Esophagus squamous epithelium (tissue), 4 donors: ENCODE measurements around the gene PKHD1.

ENCODE experiments used
- POLR2A ChIP-seq, 4 donors: fragments of 450-650 bp; IDR thresholded peaks; one replicate each; pipeline ENCODE4 v1.6.1; 2017; ENCODE audit warnings: antibody characterized with exemption in 4 of 4, mild to moderate bottlenecking in 4 of 4, moderate library complexity in 3 of 4
- TF ChIP-seq, protein P1 (sequence below), 6 experiments: fragments of 450-650 bp in 4 of 6; fragments of 200-600 bp in 2 of 6; sonication (generic) in 2 of 6; IDR thresholded peaks; one replicate each; pipeline ENCODE4 v1.5.1; 2016 to 2019; ENCODE audit warnings: antibody characterized with exemption in 6 of 6, mild to moderate bottlenecking in 4 of 6, moderate library complexity in 4 of 6

DNA sequence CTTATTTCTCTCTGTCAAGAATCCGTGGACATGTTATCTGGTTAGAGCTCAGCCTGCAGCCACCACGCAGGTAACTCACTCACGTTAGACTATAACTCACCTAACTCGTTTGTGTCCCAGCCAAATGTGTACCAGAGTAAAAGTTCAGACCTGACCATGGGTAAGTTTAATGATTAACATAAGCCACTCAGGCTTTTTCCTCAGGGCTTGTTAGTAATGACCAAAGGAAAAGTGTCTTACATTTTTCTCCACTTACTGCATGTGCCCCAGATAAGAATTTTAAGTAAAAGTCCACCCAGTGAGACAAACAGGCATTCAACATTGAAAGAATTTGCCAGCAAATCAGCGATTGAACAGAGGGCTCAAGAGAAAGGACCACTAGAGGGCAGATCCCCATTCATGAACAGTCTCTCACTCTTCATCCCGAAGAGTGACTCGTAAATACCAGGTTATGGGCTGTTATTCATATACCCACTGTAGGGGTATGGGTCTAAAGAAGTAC lies at the start of gene PKHD1:
- TF ChIP-seq POLR2A (IDR thresholded peaks at IDR 0.05), result no peak
- TF ChIP-seq, protein P1, sequence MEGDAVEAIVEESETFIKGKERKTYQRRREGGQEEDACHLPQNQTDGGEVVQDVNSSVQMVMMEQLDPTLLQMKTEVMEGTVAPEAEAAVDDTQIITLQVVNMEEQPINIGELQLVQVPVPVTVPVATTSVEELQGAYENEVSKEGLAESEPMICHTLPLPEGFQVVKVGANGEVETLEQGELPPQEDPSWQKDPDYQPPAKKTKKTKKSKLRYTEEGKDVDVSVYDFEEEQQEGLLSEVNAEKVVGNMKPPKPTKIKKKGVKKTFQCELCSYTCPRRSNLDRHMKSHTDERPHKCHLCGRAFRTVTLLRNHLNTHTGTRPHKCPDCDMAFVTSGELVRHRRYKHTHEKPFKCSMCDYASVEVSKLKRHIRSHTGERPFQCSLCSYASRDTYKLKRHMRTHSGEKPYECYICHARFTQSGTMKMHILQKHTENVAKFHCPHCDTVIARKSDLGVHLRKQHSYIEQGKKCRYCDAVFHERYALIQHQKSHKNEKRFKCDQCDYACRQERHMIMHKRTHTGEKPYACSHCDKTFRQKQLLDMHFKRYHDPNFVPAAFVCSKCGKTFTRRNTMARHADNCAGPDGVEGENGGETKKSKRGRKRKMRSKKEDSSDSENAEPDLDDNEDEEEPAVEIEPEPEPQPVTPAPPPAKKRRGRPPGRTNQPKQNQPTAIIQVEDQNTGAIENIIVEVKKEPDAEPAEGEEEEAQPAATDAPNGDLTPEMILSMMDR (IDR thresholded peaks at IDR 0.05), result peak in 2 of 6 experiments; percentile 8 to 24
